Measurements from ENCODE around the gene MGST3. TPM values are rescaled to one million over a fixed set of nuclear protein-coding genes. Genes with fewer than 3 reads are reported as not detected.
"Not testable (repeated sequence)": the region's sequence is repeated elsewhere in the genome, so short reads cannot be mapped to it uniquely, and the experiment has no call there.

The MGST3 gene
- polyA plus RNA-seq, 1 experiment: 242 TPM

- H3K27me3 ChIP-seq (ENCODE audit: control insufficient read depth, insufficient read depth, low read length): peaks cover 3% of the 10 kb centered on the region
- DNase-seq (ENCODE audit: low read depth, low spot score): no peak
- no peaks in the 10 kb centered on the region for H3K9me3 ChIP-seq (ENCODE audit: control insufficient read depth, insufficient read depth, low read length)
- CTCF ChIA-PET: interaction anchor here (2.1 kb wide), 1 partner anchor 12 kb away, joined by 11 read pairs; no protein-coding TSS in a partner anchor
- H3K27ac ChIP-seq (ENCODE audit: low read depth, low read length): no peak overlapping the region
- H3K4me3 ChIP-seq (ENCODE audit: low read depth, low read length): no peak overlapping the region
- POLR2A ChIA-PET: no interaction called here
- no peak for TF ChIP-seq CTCF (IDR thresholded peaks at IDR 0.05; ENCODE audit: low read depth, low read length)
Observed at GRCh38 chr1:165603810-165604209, 27.2 kb upstream of the MGST3 start.

GRCh38 chr1:165605246-165605645 lies 25.8 kb upstream of the MGST3 start:
- Histone ChIP-seq H3K4me3 (ENCODE audit: low read depth, low read length) (no peak overlapping the region), H3K27me3 (ENCODE audit: control insufficient read depth, insufficient read depth, low read length) (peaks cover 3% of the 10 kb centered on the region), H3K27ac (ENCODE audit: low read depth, low read length) (no peak overlapping the region), H3K9me3 (ENCODE audit: control insufficient read depth, insufficient read depth, low read length) (no peaks in the 10 kb centered on the region)
- CTCF ChIA-PET: interaction anchor here (1.5 kb wide), 1 partner anchor 13 kb away, joined by 3 read pairs; no protein-coding TSS in a partner anchor
- POLR2A ChIA-PET: no interaction called here
- DNase-seq (ENCODE audit: low read depth, low spot score): no peak
- TF ChIP-seq CTCF (IDR thresholded peaks at IDR 0.05; ENCODE audit: low read depth, low read length): no peak

GRCh38 chr1:165606676-165607075 lies 24.4 kb upstream of the MGST3 start:
- H3K27ac ChIP-seq (ENCODE audit: low read depth, low read length); H3K9me3 ChIP-seq (ENCODE audit: control insufficient read depth, insufficient read depth, low read length); CTCF ChIA-PET; H3K4me3 ChIP-seq (ENCODE audit: low read depth, low read length); DNase-seq (ENCODE audit: low read depth, low spot score); H3K27me3 ChIP-seq (ENCODE audit: control insufficient read depth, insufficient read depth, low read length); POLR2A ChIA-PET: not testable (repeated sequence)

GRCh38 chr1:165610866-165611265 lies 20.2 kb upstream of the MGST3 start:
- TF ChIP-seq CTCF (IDR thresholded peaks at IDR 0.05; ENCODE audit: low read depth, low read length): no peak
- no peak for DNase-seq (ENCODE audit: low read depth, low spot score)
- Histone ChIP-seq H3K4me3 (ENCODE audit: low read depth, low read length) (no peak overlapping the region), H3K27me3 (ENCODE audit: control insufficient read depth, insufficient read depth, low read length) (peaks cover 5% of the 10 kb centered on the region), H3K27ac (ENCODE audit: low read depth, low read length) (no peak overlapping the region), H3K9me3 (ENCODE audit: control insufficient read depth, insufficient read depth, low read length) (no peaks in the 10 kb centered on the region)
- POLR2A ChIA-PET: no interaction called here
- CTCF ChIA-PET: interaction anchor here (0.9 kb wide), 1 partner anchor 12 kb away, joined by 3 read pairs; no protein-coding TSS in a partner anchor

- no peaks in the 10 kb centered on the region for H3K9me3 ChIP-seq (ENCODE audit: control insufficient read depth, insufficient read depth, low read length)
- no peak for TF ChIP-seq CTCF (IDR thresholded peaks at IDR 0.05; ENCODE audit: low read depth, low read length)
- peaks cover 2% of the 10 kb centered on the region for H3K27me3 ChIP-seq (ENCODE audit: control insufficient read depth, insufficient read depth, low read length)
- H3K27ac ChIP-seq (ENCODE audit: low read depth, low read length): no peak overlapping the region
- ChIA-PET POLR2A (no interaction called here), CTCF (no interaction called here)
- no peak overlapping the region for H3K4me3 ChIP-seq (ENCODE audit: low read depth, low read length)
- DNase-seq (ENCODE audit: low read depth, low spot score): no peak
Observed at GRCh38 chr1:165612062-165612461, 19.0 kb upstream of the MGST3 start.
